KOPT-K1 (cell line): Measurements from ENCODE around the gene TRIM29.

Experiments used
- H3K27ac ChIP-seq: fragments of 200-600 bp; sonication (generic); 2 replicates; pipeline ENCODE4 v1.5.1; 2016; ENCODE audit warnings: antibody characterized with exemption, mild to moderate bottlenecking, low read depth, low read length; ENCODE audit not compliant: poor library complexity, severe bottlenecking
- H3K36me3 ChIP-seq: fragments of 200-600 bp; sonication (generic); 2 replicates; pipeline ENCODE4 v1.5.1; 2017; ENCODE audit warnings: antibody characterized with exemption, mild to moderate bottlenecking, low read length, moderate library complexity; ENCODE audit not compliant: insufficient read depth
- H3K9me3 ChIP-seq: fragments of 200-600 bp; sonication (generic); 2 replicates; pipeline ENCODE4 v1.5.1; 2017; ENCODE audit warnings: antibody characterized with exemption, low read length, mild to moderate bottlenecking; ENCODE audit not compliant: insufficient read depth, poor library complexity, severe bottlenecking

TRIM29 gene

GRCh38 chr11:120106354-120107150 is 31.4 kb downstream of the TRIM29 start:
- Histone ChIP-seq H3K36me3 (no peaks in the 10 kb centered on the region), H3K9me3 (no peaks in the 10 kb centered on the region), H3K27ac (no peak overlapping the region)

DNA sequence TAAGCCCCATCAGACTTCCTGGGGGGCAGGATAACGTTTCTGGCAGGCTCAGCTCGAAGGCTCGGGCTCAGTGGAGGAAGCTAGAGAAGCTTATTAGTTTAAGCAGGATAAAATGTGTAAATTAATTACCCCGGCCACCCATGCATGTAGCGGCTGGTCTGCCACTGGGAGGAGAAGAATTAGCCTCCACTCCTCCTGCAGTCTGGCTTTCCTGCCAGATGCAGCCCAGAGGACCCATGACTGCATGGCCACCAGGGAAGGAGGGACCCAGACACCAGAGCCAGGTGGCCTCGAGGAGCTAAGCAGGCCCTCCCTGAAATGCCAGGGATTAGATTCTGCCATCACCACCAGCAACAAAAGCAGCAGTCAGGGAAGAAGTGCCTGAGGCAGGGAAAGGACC is 32.3 kb downstream of the TRIM29 start:
- Histone ChIP-seq H3K36me3 (no peaks in the 10 kb centered on the region), H3K9me3 (no peaks in the 10 kb centered on the region), H3K27ac (no peak overlapping the region)

- Histone ChIP-seq H3K9me3 (no peaks in the 10 kb centered on the region), H3K36me3 (no peaks in the 10 kb centered on the region), H3K27ac (no peak overlapping the region)
Observed at GRCh38 chr11:120104041-120104565, 33.8 kb downstream of the TRIM29 start.

DNA sequence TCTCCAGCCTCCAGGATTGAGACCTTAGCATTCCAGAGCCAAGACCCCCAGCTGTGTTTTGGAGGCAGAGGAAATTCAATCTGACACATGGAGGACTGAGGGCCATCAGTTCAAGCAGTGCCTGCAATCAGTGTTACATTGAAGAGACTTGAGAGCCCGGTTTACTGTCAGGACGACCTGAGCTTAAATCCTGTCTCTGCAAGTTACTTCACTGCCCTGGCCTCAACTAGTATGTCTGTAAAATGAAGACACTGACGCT is 35.1 kb downstream of the TRIM29 start:
- no peaks in the 10 kb centered on the region for H3K36me3 ChIP-seq
- no peaks in the 10 kb centered on the region for H3K9me3 ChIP-seq
- H3K27ac ChIP-seq: no peak overlapping the region

DNA sequence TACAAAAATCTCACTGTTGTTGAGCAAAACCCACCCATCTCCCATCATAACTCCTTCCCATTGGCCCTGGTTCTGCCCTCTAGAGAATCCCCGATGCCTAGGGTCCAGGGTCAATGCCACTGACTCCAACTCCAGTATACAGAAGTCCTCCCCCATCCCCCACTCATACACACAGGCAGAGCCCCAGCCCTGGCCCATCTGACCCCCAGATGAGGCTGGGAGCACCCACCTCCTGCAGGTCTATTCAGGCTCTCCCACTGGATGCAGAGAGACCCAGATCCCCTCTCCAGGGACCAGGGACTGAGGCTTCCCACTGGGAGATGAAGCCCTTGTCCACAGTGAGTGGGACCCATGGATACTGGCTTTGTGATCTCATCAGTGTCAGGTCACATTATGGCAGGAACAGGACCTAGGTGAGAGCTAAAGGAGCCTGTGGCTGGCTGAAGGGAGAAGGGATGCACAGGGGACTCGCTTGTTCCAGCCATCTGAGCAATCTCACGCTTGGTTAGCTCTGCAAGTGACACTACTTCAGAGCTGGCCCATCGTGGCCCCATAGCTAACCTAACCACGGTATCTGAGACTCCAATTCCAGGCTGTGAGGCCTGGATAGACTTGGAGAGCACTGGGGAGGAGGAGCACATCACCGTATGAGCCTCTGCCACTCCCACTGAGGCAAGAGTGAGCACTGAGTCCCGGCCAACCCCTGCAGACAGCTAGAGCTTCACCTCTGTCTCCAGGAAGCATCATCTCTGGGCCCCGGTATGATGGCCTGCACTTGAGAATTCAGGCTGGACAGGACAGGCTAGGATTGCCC is 35.7 kb downstream of the TRIM29 start:
- Histone ChIP-seq H3K27ac (no peak overlapping the region), H3K36me3 (no peaks in the 10 kb centered on the region), H3K9me3 (no peaks in the 10 kb centered on the region)

DNA sequence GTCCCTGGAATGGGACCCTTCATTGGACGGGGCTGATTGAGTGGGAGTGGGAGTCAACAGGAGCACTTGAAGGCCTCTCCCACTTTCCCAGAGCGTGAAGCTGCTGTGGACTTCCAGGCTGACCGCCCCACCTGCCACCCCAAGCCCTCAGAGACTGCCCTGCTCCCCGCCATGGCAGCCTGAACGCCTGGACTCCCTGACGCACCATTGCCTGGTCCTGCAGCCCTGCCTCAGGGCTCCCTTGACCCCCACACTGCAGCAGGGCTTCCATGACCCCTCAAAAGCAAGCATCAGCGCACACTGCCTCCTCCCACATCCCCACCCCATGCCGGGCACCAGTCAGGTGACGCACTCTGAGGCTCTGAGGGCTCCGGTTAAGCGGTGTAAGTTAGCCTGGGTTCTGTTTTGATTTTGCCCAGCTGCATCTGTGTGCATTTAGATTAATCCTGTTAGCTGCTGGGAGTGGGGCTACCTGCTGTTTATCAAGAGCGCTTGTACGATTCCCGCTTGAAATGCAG is 39.4 kb downstream of the TRIM29 start:
- Histone ChIP-seq H3K9me3 (no peaks in the 10 kb centered on the region), H3K36me3 (no peaks in the 10 kb centered on the region), H3K27ac (no peak overlapping the region)

DNA sequence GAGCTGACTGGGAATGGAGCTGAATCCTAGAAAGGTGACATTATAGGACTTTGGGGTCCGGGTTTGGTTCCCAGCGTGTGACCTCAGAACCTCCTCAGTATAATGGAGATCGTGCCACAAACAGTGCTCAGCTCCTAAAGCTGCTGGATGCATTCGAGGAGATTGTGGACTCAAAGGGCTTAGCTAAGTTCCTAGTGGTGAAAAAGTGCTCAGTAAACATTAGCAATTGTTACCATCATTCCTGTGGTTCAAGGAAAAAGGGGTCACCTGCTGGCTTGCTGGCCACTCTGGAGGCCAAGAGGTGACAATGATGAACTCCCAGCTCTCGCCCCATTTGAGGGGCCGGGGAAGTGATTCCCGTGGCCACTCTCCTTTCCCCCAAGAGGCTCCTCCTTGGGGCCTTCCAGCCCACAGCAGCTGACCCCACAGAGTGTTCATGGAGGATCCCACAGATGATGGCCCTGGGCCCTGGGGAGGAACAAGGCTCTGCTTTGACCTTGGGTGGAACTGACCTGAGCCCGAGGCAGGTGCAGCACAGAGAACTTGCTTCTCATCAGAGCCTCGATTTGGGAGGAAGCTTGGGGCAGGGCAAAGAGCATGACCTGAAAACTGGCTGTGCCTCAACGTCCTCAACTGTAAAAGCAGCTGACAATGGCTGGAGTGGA is 40.1 kb downstream of the TRIM29 start:
- H3K27ac ChIP-seq: no peak overlapping the region
- H3K9me3 ChIP-seq: no peaks in the 10 kb centered on the region
- no peaks in the 10 kb centered on the region for H3K36me3 ChIP-seq

DNA sequence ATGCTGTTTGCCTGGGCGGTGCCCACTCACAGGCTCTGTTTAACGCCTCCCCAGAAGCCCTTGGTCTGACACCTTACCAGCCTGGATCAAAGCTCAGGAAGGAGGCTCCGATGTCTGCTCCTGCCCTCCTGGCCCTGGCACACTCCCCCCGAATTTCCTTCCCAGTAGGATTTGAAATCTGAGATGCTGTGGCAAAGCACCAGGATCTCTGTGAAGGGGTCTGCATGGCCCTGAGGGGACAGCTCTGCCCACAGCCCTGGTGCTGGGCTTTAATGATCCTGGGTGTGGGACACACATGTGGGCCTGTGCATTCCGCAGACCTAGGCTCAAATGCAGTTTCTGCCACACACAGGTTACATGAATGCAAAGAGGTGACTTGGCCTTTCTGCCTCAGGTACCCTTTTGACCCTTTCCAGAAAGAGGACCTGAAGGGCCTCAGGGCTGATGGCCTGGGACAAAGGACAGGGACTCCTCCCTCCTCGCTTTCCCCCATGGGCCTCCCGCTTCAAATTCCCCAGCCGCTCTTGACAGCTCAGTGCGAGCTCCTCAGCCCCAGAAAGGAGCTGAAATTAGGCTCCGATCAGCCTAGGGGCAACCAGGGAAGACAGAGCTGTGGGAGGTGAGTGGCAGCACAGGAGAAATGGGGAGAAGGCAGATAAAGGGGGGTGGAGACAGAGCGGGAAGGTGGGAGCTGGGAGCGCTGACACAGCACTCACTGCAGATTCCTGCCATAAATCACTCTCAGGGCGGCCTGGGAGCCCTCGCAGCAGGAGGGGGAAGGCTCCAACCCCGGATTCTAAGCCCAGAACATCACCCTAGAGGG is 41.3 kb downstream of the TRIM29 start:
- no peak overlapping the region for H3K27ac ChIP-seq
- no peaks in the 10 kb centered on the region for H3K9me3 ChIP-seq
- H3K36me3 ChIP-seq: no peaks in the 10 kb centered on the region

GRCh38 chr11:120095516-120095915 is 42.4 kb downstream of the TRIM29 start:
- Histone ChIP-seq H3K27ac (no peak overlapping the region), H3K9me3 (no peaks in the 10 kb centered on the region), H3K36me3 (no peaks in the 10 kb centered on the region)

GRCh38 chr11:120091701-120092100 is 46.2 kb downstream of the TRIM29 start:
- no peak overlapping the region for H3K27ac ChIP-seq
- no peaks in the 10 kb centered on the region for H3K9me3 ChIP-seq
- H3K36me3 ChIP-seq: no peaks in the 10 kb centered on the region

GRCh38 chr11:120091121-120091520 is 46.8 kb downstream of the TRIM29 start:
- Histone ChIP-seq H3K27ac (no peak overlapping the region), H3K9me3 (peaks cover 3% of the 10 kb centered on the region), H3K36me3 (no peaks in the 10 kb centered on the region)

DNA sequence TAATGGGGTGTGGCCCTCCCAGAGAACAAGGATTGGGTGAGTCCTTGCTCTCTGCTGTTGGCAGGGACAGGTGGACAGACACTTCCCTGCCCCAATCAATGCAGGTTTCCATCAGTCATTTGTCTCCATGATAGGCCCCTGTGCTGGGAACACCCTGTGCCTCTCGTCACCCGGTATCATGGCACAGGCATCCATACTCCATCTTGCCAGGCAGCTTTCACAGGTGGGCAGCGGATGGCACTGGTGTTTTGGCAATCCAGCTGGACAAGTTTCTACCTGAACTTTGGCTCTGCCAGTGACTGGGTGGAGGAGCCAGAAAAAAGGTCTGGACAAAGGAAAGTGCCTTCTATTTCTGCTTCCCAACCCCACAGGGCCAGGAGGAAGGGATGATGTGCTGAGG is 47.5 kb downstream of the TRIM29 start:
- no peaks in the 10 kb centered on the region for H3K36me3 ChIP-seq

DNA sequence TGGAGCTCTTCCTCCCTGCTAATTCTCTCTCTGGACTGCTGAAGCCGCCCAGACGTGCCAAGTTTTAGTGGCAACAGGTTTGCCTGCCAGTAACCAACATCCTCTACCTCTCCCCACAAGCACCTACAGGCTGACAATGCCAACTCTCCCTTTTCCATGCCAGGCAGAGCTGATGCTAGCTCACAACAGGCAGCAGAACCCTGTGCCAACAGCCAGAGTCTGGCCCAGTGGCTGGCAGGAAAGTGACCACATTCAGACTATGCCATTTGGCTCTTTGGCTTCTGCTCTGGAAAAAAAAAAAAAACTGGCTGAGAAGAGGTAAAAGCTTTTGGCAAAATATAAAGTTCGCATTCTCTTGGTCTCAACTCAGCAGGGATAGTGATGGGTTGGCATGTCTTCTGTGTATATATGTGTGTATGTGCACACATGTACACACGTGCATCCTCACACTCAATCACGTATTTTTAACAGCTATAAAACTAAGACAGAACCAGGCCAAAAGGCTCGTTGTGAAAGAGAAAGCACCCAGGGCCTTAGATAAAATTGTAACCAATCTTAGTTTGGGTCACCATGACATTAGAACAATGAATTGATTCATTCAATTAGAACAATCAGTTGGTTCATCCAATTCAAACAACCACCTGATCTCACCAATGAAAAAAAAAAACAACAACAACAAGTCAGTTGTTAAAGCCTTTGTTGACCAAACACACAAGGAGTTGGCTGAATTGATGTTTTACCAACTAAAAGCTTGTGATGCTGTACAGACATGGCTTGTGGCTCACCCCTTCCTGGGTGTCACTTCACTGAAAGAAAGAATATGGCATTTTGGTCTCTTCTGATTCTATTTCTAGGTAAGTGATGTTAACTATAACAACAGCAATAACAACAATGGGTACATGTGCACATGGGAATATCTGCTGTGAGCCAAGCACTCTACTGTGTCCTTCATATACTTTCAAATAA is 48.6 kb downstream of the TRIM29 start:
- Histone ChIP-seq H3K27ac (no peak overlapping the region), H3K9me3 (peaks cover 12% of the 10 kb centered on the region), H3K36me3 (no peaks in the 10 kb centered on the region)

More for the DNA sequence above, 47.5 kb downstream of the TRIM29 start:
- peaks cover 10% of the 10 kb centered on the region for H3K9me3 ChIP-seq
- no peak overlapping the region for H3K27ac ChIP-seq
